Stimulated activated CD8-positive, alpha-beta memory T cell treated with anti-CD3 and anti-CD28 coated beads, Interleukin-12 subunit alpha, Interleukin-12 subunit beta, amount 100 ng/mL, for 24 hours (primary cell): Measurements from ENCODE around the gene PHLDB2.
A peak's percentile ranks its signal among the peaks of the same experiment; 100 is the strongest.

Source experiments
- DNase-seq: peaks from one replicate; pipeline ENCODE4 v3.0.0-alpha.2; 2020; ENCODE audit errors: extremely low read depth

The PHLDB2 gene

DNA sequence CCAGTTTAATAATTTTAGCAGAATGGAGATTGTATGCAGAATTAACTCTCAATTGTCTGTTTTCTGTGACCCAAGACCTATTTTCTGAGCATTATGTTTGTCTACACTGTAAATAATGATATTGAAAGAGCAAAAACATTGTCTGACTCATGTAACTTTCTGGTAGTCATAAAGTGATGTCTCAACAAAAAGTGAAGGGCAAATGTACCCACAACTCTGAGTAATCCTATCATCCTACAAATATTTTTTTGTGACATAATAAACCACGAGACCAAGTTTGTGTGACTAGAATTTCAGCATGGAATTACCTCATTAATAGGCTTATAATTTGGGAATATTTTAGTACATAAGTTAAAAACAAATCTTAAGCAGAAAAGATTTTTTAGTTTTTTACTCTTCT, 104.4 kb downstream of the PHLDB2 start:
- no peak for DNase-seq

DNA sequence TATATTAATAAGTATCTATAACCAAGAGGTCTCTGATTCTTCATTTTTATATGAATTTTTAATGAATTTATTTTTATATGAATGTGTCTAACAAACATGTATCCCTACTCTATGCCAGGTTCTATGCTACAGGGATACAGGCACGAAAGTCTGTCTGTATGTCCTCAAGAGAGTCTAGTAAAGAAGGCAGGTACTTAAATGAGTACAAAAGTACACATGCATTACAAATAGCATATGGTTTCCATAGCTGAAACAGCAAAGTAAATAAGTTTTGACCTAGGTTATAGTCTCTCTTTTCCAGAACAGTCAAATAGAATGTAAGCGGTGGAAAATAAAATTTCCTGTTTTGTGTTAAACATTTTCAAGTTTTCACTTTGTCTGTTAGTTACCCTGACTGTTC, 106.4 kb downstream of the PHLDB2 start:
- no peak for DNase-seq

DNA sequence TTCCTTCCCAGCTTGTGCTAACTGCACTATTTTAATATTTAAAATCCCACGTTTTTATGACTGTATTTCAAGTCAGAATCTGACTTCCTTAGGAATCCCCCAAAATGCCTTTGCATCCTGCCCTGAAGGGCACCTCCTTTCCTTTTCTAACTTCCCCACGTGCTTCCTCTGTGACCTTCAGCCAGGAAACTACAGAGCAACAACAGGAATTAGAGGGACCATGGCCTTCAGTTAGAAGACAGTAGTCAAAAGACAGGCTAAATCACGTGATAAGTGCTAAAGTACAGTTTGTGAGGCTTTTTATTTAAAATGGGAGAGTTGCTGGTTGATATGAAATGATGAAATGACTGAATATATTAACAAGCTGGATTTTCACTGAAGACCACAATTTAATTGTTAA, 108.0 kb downstream of the PHLDB2 start:
- no peak for DNase-seq

DNA sequence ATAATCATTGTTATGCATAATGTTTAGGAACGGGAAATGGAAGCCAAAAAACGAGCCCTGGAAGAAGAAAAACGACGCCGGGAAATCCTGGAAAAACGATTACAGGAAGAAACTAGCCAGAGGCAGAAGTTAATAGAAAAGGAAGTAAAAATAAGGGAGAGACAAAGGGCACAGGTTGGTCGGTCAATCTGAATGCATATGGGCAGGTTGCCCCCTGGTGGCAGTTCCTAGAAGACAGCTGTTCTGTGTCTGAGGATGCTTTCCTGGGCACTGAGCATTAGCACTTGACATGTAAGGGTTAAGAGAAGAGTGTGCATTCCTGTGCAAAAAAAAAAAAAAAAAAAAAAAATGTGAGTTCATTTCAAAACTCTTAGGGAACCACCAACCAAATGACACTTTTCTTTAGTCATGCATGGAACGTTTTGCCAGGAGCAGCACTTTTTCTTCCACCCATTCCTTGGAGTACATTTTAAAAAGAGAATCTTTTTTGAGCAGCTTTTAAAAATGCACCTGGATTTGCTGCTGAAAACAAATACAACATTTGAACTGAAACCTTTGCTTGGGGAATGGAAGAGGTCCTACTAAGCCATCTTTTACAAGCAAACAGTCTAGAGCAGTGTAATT, 108.7 kb downstream of the PHLDB2 start:
- peak; percentile 54 for DNase-seq

DNA sequence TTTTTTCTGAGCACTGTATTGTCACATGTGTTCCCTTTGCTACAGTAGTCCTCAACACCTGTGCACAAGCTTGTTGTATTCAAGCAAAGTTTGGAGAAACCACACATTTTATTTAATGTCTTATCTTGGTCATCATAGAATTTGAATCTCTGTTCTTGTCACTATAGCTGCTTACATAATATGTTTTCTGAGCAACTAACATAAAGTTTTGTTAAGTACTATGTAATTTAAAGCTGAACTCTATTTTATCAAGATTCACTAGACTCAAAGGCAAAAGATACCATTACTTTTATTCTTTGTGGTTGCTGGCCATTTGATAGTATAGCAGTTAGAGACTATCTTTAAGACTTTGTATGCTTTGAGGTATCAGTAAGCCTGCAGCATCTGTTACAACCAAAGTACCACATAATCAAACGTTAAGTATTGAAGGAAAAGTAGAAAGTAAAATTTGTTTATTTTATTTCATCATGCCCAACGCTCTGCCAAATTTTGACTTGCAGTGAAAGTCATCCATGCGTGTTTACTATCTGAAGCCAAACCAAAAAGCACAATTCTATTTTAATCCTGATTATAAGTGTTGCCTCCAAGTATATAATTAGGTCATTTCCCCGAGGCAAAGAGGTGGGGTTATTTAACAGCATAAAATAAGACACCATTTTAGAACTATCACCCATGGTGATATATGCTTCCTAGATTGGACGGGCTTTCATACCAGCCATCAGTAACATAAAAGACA, 109.4 kb downstream of the PHLDB2 start:
- DNase-seq = no peak

DNA sequence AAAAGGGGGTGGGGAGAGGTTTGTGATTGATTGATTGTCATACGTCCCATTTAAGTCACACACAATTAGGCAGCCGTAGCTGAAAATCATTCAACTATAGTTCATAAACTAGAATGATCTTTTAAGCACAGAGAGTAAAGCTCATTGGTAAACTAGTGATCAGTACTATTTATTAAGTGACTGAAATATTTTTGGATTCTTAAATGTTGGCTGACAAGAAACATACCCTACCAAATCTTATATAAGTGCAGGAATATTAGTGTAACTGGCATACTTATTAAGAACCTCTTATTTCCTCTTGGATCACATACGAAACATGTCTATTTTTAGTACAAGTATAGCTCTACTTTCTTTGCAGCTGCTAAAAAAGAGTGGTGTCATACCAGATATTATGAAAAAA, 111.3 kb downstream of the PHLDB2 start:
- DNase-seq = no peak

DNA sequence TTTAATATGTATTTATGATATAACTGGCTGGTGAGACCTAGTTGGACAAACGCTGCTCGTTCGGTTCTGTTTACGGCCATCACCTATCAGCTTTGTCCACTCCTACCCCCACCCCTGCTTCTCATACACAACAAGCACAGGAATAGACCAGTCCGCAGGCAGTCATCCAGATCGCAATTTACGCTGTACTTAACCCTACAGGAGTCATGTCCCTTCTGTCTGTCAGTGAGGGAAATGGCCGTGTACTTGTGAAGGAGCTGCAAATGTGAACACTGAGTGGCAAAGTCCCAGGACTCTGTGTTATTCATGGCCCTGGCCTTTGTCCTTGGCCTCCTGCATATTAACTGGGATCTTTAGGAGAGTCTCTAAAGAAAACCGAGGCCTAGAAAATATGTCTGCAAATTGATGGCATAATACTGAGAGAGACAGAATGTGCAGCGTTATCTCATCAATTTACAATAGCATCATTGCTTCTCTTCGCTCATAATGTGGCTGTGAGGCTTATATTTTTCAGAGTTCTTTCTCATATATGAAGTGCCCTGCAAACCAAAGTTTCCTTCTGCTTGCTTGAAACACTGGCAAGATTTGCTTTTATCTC, 112.6 kb downstream of the PHLDB2 start:
- DNase-seq = no peak

DNA sequence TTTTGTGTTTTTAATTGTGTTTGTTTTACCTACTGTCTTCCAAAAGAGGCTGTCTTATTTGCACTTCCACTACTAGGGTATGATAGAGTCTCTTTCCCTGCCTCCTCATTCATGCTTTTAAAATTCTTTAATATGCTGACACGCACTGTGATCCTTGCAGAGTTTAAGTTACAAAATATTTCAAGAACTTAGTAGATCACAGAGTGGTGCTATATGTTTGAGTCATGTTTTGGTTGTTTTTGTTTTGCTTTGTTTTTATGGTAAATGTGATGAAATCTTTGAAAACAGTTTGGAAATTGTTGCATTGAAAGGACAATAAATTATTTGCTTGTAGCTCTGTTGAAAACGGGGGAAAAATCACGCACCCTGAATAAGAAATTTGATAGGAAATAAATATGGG, 113.8 kb downstream of the PHLDB2 start:
- no peak for DNase-seq

DNA sequence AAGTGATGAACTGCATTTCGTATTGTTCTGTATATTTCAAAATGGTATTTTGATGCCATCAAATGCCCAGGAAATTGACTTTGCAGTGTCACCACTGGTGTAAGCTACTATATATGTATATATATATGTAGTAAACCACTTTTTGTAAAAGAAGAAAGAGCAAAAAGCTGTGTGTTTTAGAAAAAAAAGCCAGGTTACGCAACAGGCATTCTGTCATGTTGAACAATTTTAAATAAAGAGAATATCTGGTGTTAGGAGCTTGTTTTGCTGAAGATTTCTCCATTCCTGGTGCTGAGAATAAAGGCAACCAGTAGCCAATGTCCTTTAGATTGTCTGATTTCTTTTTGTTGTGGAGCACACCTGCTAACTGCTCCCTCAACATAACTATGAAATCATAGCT, 116.1 kb downstream of the PHLDB2 start:
- DNase-seq = no peak

DNA sequence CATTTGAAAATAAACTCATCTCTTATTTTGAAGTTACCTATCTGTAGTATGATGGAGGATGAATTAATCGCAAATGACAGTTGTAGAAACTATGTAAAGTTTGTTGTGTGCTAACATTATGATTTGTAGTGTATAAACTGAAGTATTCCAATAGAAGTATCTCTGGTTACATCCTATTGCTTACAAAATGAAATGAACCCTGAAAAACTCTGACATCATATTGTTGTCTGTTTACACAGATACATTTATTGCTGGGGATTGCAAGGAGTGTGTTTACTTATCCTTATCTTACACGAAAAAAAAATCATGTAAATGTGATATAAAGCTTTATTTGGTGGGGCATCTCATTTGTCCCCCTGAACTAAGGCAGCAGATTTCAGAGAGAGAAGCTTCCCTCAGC, 117.2 kb downstream of the PHLDB2 start:
- DNase-seq = no peak

DNA sequence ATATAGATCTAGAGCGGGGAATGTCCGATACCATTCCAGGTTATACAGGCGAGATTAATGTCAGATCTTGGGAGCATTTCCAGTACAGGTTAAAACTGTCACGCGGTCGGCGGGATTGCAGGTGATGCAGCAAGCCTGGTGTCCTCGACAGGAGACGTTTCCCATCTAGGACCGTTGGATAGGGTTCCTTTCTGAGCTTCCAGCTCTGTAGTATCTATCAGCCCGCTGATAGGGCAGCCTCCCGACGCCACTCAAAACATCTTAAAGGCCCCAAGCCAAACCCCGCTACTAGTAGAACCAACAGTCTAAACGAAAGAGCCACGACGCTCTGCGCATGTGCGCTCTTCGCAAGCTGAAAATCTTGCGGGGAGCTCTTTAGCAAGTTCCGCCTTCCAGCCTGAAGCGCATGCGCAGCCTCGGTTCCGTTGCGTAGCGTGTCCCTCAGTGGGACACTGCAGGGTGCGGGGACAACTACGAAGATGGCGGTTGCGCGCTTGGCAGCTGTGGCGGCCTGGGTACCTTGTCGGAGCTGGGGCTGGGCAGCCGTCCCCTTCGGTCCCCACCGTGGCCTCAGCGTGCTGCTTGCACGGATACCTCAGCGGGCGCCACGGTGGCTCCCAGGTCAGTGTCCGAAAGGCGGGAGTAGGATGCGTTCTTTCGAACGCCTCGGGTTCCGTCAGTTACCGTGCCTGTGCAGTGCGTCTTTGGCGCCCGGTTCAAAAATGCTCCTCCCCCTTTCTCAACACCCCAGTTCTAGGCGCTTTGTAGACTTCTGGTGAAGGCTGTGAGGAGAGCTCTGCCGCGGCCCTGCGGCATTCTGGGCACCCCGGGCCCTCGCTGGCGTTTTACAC, 119.7 kb downstream of the PHLDB2 start, which contains the start of gene ABHD10:
TSS of gene ABHD10 (plus strand) at position 444 of the 851 bp plus-strand sequence. CDS start at position 480, 36 bp downstream.
- DNase-seq = peak; percentile 96

DNA sequence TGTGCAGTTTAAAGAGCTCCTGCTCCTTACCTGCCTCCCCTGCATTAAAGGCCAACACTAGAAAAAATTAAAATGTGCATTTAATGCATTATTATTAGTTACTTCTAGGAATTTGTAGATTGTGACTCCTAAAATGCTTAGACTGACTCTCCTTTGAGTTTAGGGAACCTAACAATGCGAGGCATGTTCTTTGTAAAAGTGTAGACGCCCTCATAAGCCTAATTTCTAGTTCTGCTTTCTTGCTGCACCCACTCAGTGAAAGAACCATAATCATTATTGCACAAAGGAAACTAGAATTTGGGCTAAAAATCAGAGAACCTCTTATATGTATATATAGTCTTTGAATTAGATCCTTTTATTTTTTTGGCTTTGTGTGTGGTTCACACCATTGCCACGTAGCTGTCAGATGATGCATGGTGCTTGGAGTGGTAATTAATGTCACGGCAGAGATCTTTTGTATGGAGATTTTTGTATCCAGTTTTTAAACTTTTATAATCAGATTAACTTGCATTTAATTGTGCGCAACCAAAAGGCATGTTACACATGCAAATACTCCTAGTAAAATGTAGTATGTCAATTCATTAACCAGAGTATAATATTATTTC, 120.5 kb downstream of the PHLDB2 start:
- DNase-seq = no peak

DNA sequence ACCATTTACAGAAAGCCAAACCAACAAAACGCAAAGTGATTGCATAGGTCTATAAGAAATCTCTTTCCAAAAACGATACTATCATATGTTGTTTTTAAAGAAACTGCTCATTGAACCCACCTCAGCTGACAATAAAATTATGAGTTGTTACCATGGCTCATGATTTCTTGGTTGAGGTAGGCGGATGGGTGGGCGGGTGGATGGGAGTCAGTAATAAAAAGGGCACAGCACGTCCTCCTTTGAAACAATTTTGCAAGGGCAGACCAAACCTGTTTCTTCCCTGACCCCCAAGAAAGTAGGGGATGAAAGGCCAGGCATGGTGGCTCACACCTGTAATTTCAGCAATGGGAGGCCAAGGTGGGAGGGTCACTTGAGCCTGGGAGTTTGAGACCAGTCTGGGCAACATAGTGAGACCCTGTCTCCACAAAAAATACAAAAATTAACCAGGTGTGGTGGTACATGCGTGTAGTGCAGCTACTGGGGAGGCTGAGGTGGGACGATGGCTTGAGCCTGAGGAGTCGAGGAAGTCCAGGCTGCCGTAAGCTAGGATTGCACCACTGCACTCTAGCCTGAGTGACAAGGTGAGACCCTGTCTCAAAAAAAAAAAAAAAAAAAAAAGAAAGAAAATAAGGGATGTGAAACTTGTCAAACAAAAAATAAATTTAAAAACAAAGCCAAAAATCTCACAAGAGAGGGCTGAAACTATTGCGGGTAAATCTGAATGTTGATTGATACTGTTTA, 121.8 kb downstream of the PHLDB2 start:
- DNase-seq = no peak

DNA sequence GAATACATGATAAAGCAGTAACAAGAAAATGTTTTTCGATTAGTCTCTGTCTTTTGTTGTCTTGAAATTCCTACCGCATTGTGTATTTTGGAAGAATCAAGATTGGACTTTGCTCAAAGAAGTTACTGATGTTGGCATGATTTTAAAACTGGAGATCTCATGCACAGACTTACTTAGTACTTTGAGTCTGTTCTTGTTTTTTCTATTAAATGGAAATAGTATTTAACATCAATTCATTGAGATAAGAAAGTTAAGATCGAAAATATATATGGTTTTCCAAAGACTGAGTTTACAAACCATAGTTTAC, 122.3 kb downstream of the PHLDB2 start:
- DNase-seq = no peak

DNA sequence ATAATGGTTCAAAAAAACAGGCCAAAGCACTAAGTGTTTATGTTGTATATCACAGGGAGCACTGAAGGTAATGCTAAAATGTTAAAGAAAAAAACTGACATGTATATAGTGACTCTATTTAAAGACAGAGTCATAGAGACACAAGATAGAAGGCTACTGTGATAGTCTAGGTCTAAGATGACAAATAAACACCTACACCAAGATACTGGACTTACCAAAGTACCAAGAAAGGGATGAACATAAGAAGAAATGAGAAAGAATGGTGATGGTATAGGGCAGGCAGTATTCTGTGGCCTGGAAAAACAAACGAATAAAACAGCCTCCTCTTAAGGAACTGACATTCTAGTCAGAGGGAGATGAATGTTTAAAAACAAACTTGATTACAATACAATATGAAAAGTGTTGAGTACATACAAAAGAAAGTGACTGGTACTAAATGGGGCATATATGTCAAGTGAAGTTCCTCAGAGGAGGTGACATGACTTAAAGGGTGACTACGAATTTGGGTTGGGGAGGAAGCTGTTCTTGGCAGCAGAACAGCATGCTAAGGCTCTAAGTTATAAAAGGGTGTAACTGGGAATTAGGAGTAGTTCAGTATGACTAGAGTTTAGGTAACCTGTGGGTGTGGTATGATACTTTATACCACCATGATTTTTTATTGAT, 125.7 kb downstream of the PHLDB2 start:
- no peak for DNase-seq

DNA sequence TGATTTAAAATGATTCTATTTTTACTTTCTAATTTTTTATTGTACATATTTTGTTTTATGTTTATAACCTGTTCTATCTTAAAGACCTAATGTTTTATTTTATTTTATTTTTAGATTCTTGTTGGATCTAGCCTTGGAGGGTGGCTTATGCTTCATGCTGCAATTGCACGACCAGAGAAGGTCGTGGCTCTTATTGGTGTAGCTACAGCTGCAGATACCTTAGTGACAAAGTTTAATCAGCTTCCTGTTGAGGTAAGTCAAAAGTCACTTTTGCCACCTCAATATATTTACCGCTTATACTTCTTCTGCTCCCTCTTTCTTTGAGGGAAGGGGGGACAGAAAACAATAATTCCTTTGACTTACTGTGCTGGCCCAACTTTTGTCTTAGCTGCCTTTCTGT, 127.7 kb downstream of the PHLDB2 start:
- no peak for DNase-seq

DNA sequence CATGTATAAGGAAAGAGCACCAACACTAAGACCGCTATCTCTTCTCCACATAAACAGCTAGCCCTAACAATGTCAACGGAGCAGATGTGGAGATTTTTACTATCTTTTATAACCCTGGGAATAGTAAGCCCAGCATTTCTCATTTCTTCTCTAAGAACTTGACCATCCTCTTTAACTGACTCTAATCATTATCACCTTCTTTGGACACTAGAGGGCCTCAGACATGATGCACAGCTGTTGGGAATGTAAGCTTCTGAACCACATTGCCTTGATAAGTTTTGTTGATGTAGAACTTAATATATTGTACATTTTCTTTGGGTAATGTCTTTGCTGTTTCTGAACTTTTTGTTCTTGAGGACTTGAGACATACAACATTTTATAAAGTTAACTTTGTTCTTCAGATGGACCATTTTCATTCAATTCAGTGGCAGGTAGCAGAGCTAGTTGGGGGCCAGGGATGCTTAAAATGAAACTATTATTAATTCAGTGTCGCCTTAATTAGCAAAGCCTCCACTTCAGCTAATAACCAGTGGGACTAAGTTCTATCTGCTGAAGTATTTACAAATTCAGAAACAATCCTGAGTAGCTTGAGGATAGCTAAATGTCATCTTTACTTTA, 130.1 kb downstream of the PHLDB2 start:
- DNase-seq = no peak

DNA sequence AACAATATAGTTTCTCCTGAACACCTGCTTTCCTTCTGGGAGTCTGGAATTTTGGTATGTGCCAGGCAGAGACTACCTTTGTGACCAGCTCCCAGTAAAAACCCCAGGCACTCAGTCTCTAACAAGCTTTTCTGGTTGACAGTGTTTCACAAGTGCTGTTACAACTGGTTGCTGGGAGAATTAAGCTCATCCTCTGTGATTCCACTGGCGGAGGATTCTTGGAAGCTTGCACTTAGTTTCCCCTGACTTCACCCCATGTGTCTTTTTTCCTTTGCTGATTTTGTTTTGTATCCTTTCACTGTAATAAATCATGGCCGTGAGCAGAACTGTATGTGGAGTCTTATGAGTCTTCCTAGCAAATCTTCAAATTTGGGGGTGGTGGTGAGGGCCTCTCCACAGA, 134.0 kb downstream of the PHLDB2 start:
- DNase-seq = no peak

DNA sequence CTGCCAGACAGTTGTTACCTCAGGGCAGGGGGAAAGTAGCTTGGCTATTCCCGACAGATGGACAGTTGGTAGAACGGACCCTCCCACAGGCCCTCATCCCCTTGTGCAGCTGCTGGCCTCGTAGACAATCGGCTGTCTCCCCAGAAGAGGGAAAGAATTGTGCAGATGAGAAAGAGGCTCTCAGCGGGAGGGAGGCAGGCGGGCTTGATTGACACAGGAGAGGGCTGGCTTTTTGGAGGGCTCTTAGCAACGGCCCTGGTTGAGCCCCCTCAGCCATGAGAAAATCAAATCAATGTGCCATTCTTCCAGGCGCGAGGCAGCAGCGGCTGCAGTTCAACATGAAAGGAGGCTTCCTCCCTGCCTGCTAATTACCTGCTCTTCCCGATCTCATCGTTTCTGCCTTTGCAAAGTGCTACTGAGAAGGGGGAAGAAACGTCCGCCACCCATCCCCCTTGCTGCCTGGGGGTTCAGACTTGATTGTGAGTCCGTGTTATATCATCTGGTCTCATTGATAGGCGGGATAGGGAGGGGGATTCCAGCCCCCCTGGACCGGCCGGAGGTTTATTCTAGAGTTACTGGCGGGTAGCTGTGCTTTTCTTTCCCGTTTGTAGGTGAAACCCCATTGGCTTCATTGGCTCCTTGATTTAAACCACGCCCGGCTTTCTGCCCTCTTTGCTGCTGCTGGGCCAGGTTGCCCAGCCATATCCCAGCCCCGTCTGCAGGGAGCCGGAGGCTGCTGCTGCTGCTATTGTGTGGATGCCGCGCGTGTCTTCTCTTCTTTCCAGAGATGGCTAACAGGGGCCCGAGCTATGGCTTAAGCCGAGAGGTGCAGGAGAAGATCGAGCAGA, 139.8 kb downstream of the PHLDB2 start, which contains the start of gene TAGLN3:
TSS of gene TAGLN3 (plus strand) at position 287 of the 848 bp plus-strand sequence. CDS start at position 788, 501 bp downstream.
- DNase-seq = no peak
